ENCODE results near the gene H6PD. TPM values are rescaled to one million over a fixed set of nuclear protein-coding genes. Genes with fewer than 3 reads are reported as not detected.

H6PD gene
- total RNA-seq, 2 experiments from 2014 or later = 9.7 to 10.2 TPM

DNA sequence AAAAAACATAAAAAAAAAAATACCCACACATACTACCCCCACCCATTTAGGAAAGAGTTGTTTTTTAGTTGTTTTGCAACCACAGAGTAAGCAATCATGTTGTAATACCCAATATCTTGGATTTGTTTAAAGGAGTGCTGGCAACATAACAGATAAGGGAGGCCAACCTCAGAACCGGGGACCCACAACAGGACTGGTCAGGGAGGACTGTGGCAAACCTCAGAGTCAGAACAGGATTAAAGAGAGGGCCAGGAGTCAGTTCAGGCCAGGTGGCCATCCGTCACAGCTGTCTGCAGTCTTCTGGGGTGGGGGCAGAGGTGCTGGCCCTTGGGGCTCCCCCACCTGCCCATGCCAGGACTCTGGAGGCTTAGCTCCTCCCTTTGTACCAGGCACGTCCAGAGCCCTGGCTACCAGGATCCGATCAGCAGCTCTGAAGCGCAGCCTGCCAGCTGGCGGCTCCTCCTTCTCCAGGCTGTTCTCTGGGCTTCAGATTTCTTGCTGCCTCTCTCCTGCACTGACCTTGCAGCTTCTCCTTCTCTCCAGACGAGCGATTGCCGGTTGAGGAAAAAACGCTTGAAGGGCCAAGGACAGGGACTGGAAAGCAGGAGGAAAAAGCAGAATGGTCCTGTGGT lies 7.9 kb downstream of the H6PD start:
- no peak for DNase-seq
- Mint-ChIP-seq H3K4me3 (no peak overlapping the region), H3K4me1 (ENCODE audit: low read depth) (peaks cover 67% of the 10 kb centered on the region), H3K27ac (no peak overlapping the region), H3K36me3 (ENCODE audit: low read depth) (peaks cover 3% of the 10 kb centered on the region), H3K27me3 (ENCODE audit: low read depth) (no peaks in the 10 kb centered on the region), H3K9me3 (ENCODE audit: insufficient read depth) (no peaks in the 10 kb centered on the region)
- no peak for ATAC-seq
- ChIA-PET CTCF (no interaction called here), POLR2A (no interaction called here)

DNA sequence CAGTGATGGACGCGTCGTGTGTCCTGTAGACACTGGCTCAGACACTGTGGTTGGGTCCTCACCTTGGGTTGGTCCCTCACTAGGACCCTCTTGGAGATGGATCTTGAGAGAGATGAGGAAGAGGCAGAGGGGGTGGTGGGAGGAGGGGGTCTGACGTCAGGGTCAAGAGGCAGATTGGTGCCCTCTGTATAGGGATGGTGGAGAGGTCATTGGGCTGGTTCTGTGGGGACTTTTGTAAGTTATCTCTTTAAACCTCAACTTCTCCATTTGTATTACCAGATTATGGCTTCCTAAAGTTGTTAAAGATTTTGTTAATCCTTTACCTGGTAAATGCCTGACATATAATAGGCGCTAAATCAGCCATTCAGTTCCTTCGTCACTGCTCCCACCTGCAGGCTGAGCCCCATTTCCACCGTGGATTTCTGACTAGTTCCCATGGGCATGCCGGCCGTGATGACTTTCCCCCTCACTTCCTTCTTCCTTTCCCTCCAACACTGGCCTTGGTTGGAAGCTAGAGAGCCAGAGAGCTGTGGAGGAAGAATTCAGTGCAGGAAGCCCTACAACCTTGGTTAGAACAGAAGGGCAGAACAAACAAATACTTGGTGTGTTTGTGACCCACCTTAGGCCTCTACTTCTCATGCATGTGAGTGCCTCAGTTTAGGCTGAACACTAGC lies 8.6 kb downstream of the H6PD start:
- DNase-seq = no peak
- Mint-ChIP-seq H3K9me3 (ENCODE audit: insufficient read depth) (no peaks in the 10 kb centered on the region), H3K36me3 (ENCODE audit: low read depth) (no peaks in the 10 kb centered on the region), H3K4me3 (no peak overlapping the region), H3K4me1 (ENCODE audit: low read depth) (peaks cover 61% of the 10 kb centered on the region), H3K27me3 (ENCODE audit: low read depth) (no peaks in the 10 kb centered on the region), H3K27ac (no peak overlapping the region)
- ATAC-seq = no peak
- POLR2A ChIA-PET = interaction anchor here (2.9 kb wide), 1 partner anchor 8 kb away, joined by 17 read pairs; the partner anchor contains the start of gene H6PD
- CTCF ChIA-PET = interaction anchor here (0.7 to 1.7 kb wide), 3 partner anchors 8 to 10 kb away, joined by 3 to 4 read pairs (median 3); partner anchors contain the start of gene H6PD

DNA sequence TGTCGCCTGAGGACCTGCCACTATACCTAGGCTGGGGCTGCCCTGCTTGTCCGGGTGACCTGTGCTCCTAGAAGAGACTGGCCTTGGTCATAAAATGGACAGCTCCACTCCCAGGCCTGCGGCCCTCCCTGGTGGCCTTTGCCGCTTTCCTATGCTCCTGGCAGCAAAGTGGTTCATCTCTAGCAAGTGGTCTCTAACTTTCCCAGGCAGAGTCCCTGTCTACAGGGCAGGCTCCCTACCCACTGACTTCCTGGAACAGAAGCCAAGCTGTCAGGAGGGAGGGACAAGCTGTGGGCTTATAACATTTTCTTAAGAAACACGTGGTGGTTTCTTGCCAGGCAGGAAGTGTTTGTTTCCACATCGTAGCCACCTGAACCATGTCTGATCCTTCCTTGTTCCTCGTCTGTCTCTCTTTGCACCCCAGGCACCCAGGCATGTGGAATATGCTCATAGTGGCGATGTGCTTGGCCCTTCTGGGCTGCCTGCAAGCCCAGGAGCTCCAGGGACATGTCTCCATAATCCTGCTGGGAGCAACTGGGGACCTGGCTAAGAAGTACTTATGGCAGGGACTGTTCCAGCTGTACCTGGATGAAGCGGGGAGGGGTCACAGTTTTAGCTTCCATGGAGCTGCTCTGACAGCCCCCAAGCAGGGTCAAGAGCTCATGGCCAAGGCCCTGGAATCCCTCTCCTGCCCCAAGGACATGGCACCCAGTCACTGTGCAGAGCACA lies 10.1 kb downstream of the H6PD start:
- DNase-seq (peak; percentile 42), ATAC-seq (peak; percentile 34)
- CTCF ChIA-PET = interaction anchor here (0.8 to 1.7 kb wide), 9 partner anchors 9 to 251 kb away, joined by 3 to 10 read pairs (median 4); no protein-coding TSS in a partner anchor
- Mint-ChIP-seq H3K4me3 (peak overlapping the region; percentile 32), H3K27ac (peak overlapping the region; percentile 26), H3K27me3 (ENCODE audit: low read depth) (no peaks in the 10 kb centered on the region), H3K9me3 (ENCODE audit: insufficient read depth) (no peaks in the 10 kb centered on the region), H3K36me3 (ENCODE audit: low read depth) (no peaks in the 10 kb centered on the region), H3K4me1 (ENCODE audit: low read depth) (peaks cover 50% of the 10 kb centered on the region)
- POLR2A ChIA-PET = interaction anchor here (2.9 kb wide), 1 partner anchor 10 kb away, joined by 17 read pairs; the partner anchor contains the start of gene H6PD

GRCh38 chr1:9245230-9245619 lies 10.7 kb downstream of the H6PD start:
- Mint-ChIP-seq H3K4me1 (ENCODE audit: low read depth) (peaks cover 45% of the 10 kb centered on the region), H3K36me3 (ENCODE audit: low read depth) (no peaks in the 10 kb centered on the region), H3K9me3 (ENCODE audit: insufficient read depth) (no peaks in the 10 kb centered on the region), H3K27me3 (ENCODE audit: low read depth) (no peaks in the 10 kb centered on the region), H3K4me3 (no peak overlapping the region), H3K27ac (no peak overlapping the region)
- ChIA-PET POLR2A (interaction anchor here (2.9 kb wide), 1 partner anchor 10 kb away, joined by 17 read pairs; the partner anchor contains the start of gene H6PD), CTCF (interaction anchor here (1.1 to 1.7 kb wide), 7 partner anchors 10 to 135 kb away, joined by 4 to 10 read pairs (median 4); no protein-coding TSS in a partner anchor)
- DNase-seq = no peak
- ATAC-seq = no peak

- Mint-ChIP-seq H3K9me3 (ENCODE audit: insufficient read depth) (no peaks in the 10 kb centered on the region), H3K27ac (no peak overlapping the region), H3K27me3 (ENCODE audit: low read depth) (no peaks in the 10 kb centered on the region), H3K36me3 (ENCODE audit: low read depth) (no peaks in the 10 kb centered on the region), H3K4me3 (no peak overlapping the region), H3K4me1 (ENCODE audit: low read depth) (peaks cover 40% of the 10 kb centered on the region)
- CTCF ChIA-PET = interaction anchor here (0.6 to 1.7 kb wide), 5 partner anchors 9 to 135 kb away, joined by 3 to 5 read pairs (median 4); no protein-coding TSS in a partner anchor
- no peak for DNase-seq
- POLR2A ChIA-PET = interaction anchor here (2.9 kb wide), 1 partner anchor 11 kb away, joined by 17 read pairs; the partner anchor contains the start of gene H6PD
- ATAC-seq = no peak
These were observed 11.1 kb downstream of the H6PD start for GRCh38 chr1:9245661-9246060.

- ATAC-seq (no peak), DNase-seq (no peak)
- ChIA-PET CTCF (interaction anchor here (0.6 kb wide), 1 partner anchor 111 kb away, joined by 3 read pairs; no protein-coding TSS in a partner anchor), POLR2A (interaction anchor here (2.9 kb wide), 1 partner anchor 11 kb away, joined by 17 read pairs; the partner anchor contains the start of gene H6PD)
- no peaks in the 10 kb centered on the region for H3K27me3 Mint-ChIP-seq (ENCODE audit: low read depth)
- H3K4me3 Mint-ChIP-seq = no peak overlapping the region
- H3K4me1 Mint-ChIP-seq (ENCODE audit: low read depth) = peaks cover 37% of the 10 kb centered on the region
- H3K36me3 Mint-ChIP-seq (ENCODE audit: low read depth) = no peaks in the 10 kb centered on the region
- no peak overlapping the region for H3K27ac Mint-ChIP-seq
- H3K9me3 Mint-ChIP-seq (ENCODE audit: insufficient read depth) = no peaks in the 10 kb centered on the region
These were observed 11.6 kb downstream of the H6PD start for GRCh38 chr1:9246215-9246614.

GRCh38 chr1:9246841-9247785 lies 12.5 kb downstream of the H6PD start:
- Mint-ChIP-seq H3K27me3 (ENCODE audit: low read depth) (no peaks in the 10 kb centered on the region), H3K4me1 (ENCODE audit: low read depth) (peaks cover 32% of the 10 kb centered on the region), H3K36me3 (ENCODE audit: low read depth) (no peaks in the 10 kb centered on the region), H3K4me3 (no peak overlapping the region), H3K27ac (no peak overlapping the region), H3K9me3 (ENCODE audit: insufficient read depth) (no peaks in the 10 kb centered on the region)
- ChIA-PET CTCF (no interaction called here), POLR2A (no interaction called here)
- DNase-seq = no peak
- no peak for ATAC-seq

- Mint-ChIP-seq H3K27me3 (ENCODE audit: low read depth) (no peaks in the 10 kb centered on the region), H3K36me3 (ENCODE audit: low read depth) (no peaks in the 10 kb centered on the region), H3K4me1 (ENCODE audit: low read depth) (peaks cover 29% of the 10 kb centered on the region), H3K27ac (no peak overlapping the region), H3K9me3 (ENCODE audit: insufficient read depth) (no peaks in the 10 kb centered on the region), H3K4me3 (no peak overlapping the region)
- ATAC-seq (no peak), DNase-seq (no peak)
- ChIA-PET POLR2A (no interaction called here), CTCF (interaction anchor here (0.6 kb wide), 1 partner anchor 113 kb away, joined by 3 read pairs; no protein-coding TSS in a partner anchor)
These were observed 13.3 kb downstream of the H6PD start for GRCh38 chr1:9247894-9248293.

GRCh38 chr1:9248341-9249262 lies 14.0 kb downstream of the H6PD start:
- DNase-seq (no peak), ATAC-seq (no peak)
- Mint-ChIP-seq H3K4me1 (ENCODE audit: low read depth) (peaks cover 22% of the 10 kb centered on the region), H3K36me3 (ENCODE audit: low read depth) (no peaks in the 10 kb centered on the region), H3K27ac (no peak overlapping the region), H3K4me3 (no peak overlapping the region), H3K27me3 (ENCODE audit: low read depth) (no peaks in the 10 kb centered on the region), H3K9me3 (ENCODE audit: insufficient read depth) (no peaks in the 10 kb centered on the region)
- ChIA-PET POLR2A (no interaction called here), CTCF (interaction anchor here (0.6 to 3.3 kb wide), 9 partner anchors 9 to 138 kb away, joined by 3 to 18 read pairs (median 6); partner anchors contain the start of gene H6PD)

DNA sequence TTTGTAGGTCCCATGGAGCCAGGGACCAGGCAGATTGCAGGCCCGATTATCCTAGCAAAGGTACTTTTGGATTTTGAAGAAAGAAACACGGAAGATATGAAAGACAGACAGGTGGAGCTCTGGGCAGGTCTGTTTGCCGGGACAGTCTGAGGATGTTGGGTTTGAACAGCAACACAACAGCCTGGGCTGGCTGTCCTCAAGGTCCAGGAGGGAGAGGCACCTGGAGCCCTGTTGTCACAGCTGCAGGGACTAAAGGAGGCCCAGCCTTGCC lies 14.6 kb downstream of the H6PD start:
- Mint-ChIP-seq H3K4me3 (no peak overlapping the region), H3K36me3 (ENCODE audit: low read depth) (no peaks in the 10 kb centered on the region), H3K27me3 (ENCODE audit: low read depth) (no peaks in the 10 kb centered on the region), H3K27ac (no peak overlapping the region), H3K4me1 (ENCODE audit: low read depth) (peaks cover 16% of the 10 kb centered on the region), H3K9me3 (ENCODE audit: insufficient read depth) (no peaks in the 10 kb centered on the region)
- POLR2A ChIA-PET = no interaction called here
- CTCF ChIA-PET = interaction anchor here (0.7 to 3.3 kb wide), 11 partner anchors 8 to 242 kb away, joined by 3 to 18 read pairs (median 5); partner anchors contain the start of gene H6PD
- ATAC-seq (no peak), DNase-seq (no peak)

All from activated CD8-positive, alpha-beta T cell treated with anti-CD3 and anti-CD28 coated beads, Interleukin-2, amount 10 ng/mL, durations not matched to agents 7 days and 5 days (primary cell).